COLO668 (cell line): ENCODE measurements around the gene ANAPC2.

Source experiments
- DNase-seq: peaks from one replicate; lab custom pipeline; 2025; ENCODE audit not compliant: unreplicated experiment; lab: John Stamatoyannopoulos, UW

The ANAPC2 gene

DNA sequence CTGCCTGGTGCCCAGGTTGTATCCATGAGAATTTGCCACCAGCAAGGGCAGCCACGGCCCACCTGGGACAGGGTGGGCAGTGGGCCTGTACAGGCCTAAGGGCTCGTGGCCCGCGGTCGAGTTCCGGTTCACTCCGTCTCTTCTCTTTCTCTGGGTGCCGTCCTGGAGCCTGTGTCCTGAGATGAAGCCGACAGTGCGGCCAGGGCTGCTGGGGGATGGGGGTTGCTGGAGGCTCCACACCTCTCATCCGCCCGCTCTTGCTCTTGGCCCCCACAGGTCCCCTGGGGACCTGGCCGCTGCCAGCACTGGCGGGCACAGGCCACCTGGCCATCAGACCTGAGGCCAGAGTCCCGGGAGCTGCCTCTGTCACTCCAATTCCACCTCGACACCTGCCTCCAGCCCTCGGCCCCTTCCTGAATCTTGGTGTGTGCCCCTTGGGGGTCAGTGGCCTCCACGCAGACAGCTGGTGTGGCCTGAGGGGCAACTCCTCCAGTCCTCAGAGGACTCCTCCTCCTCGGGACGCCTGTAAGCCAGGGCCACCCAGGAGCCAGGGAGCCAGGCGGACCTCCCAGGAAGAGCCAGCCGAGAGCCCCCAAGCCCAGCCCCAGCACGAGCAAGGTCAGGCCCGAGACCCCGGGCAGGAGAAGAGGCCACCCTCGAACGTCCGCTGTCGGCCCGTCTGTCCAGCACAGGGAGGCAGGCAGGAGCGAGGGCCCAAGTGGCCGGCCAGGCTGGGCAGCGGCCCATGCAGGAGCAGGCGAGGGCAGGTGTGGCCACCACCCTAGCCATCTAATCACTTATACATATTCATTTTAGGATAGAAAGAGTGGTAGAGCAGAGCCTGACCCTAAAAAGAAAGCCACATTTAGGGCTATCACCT lies 23.8 kb downstream of the ANAPC2 start:
- no peak for DNase-seq

DNA sequence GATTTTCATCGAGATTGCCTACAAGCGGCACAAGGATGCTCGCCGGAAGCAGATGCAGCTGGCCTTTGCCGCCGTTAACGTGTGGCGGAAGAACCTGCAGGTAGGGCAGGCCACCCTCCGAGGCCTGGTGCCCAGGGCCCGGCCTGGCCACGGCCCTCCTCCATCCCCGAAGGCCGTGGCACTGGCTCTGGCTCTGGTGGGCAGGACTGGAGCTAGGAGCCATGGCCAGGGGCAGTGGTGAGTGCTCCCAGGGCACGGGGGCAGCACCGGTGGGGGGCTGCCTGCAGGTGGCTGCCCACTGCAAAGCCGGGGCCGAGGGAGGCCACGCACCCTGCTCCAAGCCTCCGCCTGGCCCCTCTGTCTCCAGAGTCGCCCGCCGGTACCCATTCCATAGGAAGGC lies 24.6 kb downstream of the ANAPC2 start:
- no peak for DNase-seq

DNA sequence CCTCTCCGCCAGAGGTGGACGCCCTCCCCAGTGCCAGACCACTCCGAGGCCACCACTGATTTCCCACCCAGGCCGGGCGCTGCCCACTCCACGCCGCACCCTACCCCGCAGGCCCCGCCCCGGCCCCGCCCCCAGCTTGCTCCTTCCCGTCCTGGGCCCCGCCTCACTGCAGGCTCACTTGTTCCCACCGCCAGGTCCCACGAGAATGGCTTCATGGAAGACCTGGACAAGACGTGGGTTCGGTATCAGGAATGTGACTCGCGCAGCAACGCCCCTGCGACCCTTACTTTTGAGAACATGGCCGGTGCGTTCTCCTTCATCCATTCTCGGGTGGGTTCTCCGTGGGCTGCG lies 25.0 kb downstream of the ANAPC2 start:
- DNase-seq: no peak

DNA sequence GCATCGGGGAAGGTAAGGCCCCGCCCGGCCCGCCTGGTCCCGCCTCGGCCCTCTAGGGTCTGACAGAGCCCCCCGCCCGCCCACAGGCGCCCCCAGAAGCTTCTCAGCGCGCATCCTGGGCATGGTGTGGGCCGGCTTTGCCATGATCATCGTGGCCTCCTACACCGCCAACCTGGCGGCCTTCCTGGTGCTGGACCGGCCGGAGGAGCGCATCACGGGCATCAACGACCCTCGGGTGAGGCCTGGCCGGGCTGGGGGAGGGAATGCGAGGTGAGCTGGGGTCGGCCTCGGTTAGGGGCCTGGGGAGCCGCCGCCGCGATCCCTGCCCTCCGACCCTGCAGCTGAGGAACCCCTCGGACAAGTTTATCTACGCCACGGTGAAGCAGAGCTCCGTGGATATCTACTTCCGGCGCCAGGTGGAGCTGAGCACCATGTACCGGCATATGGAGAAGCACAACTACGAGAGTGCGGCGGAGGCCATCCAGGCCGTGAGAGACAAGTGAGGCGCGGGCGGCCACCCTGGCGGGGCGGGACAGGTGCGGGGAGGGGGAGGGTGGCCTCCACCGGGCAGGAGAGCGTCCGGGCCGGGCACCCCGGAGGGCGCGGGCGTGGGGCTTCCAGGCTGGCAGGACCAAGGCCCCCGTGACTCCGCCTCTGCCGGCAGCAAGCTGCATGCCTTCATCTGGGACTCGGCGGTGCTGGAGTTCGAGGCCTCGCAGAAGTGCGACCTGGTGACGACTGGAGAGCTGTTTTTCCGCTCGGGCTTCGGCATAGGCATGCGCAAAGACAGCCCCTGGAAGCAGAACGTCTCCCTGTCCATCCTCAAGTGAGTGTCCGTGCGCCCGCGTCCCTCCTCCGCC lies 25.6 kb downstream of the ANAPC2 start:
- peak; percentile 71 for DNase-seq

DNA sequence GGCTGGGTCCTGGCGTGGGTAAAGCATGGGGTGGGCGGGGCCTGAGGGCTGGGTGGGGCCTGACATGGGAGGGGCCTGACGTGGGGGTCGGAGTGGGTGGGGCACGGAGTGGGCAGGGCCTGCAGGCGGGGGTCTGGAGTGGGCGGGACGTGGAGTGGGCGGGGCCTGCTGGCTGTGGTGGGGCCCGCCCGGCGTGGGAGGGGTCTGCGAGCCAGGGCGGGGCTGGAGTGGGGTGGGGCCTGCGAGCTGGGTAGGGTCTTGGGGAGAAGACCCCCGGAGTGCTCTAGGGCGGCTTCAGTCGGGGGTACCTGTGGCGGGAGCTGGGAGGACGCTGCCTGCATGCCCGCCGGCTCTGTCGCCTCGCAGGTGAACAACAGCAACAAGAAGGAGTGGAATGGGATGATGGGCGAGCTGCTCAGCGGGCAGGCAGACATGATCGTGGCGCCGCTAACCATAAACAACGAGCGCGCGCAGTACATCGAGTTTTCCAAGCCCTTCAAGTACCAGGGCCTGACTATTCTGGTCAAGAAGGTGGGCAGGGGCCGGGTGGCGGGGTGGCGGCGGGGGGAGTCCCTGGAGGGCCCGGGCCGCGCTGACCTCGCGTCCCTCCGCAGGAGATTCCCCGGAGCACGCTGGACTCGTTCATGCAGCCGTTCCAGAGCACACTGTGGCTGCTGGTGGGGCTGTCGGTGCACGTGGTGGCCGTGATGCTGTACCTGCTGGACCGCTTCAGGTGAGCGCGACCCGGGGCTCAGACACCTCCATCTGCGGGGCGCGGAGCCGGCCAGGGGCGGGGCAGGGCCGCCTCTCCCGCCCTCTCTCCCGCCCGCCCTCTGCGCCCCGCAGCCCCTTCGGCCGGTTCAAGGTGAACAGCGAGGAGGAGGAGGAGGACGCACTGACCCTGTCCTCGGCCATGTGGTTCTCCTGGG lies 26.5 kb downstream of the ANAPC2 start:
- peak; percentile 60 for DNase-seq

DNA sequence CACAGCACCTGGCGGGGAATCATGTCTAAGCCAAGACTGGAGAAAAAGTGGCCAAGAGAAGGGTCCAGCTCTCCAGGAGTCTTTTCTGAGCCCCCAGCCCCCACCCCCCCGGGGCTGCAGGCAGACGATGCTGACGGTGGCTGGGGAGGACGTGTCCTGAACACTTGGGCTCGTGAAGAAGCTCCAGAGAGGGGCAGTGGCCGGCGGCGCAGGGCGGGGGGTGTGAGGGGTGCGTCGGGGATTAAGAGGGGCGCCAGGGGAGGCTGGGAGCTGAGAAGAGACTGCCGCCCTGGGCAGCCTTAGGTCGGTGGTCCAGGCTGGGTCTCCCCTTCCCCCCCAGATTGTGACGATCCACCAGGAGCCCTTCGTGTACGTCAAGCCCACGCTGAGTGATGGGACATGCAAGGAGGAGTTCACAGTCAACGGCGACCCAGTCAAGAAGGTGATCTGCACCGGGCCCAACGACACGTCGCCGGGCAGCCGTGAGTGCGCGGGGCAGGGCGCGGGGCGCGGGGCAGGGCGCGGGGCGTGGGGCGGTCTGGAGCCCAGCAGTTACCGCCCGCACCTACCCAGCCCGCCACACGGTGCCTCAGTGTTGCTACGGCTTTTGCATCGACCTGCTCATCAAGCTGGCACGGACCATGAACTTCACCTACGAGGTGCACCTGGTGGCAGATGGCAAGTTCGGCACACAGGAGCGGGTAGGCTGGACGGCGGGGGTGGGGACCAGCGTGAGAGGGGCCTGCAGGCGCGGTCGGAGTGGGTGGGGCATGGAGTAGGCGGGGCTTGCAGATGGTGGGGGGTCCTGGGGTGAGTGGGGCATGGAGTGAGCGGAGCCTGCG lies 27.4 kb downstream of the ANAPC2 start:
- peak; percentile 83 for DNase-seq

DNA sequence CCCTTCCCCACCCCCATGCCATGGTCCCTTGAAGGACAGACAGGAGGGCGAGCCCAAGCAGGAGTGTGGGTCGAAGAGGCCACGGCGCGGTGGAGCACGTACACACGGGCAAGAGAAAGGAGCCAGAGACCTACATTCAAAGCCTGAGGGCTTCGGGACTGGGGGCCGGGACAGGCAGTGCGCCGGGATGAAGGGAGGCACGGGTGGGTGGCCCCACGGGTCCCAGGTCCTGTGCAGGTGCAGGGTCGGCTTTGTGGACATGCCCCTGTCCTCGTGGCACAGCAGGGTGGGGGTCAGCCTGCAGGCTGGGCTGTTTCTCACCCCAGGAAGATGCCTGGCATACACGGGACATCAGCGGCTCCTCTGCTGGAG lies 28.3 kb downstream of the ANAPC2 start:
- no peak for DNase-seq

DNA sequence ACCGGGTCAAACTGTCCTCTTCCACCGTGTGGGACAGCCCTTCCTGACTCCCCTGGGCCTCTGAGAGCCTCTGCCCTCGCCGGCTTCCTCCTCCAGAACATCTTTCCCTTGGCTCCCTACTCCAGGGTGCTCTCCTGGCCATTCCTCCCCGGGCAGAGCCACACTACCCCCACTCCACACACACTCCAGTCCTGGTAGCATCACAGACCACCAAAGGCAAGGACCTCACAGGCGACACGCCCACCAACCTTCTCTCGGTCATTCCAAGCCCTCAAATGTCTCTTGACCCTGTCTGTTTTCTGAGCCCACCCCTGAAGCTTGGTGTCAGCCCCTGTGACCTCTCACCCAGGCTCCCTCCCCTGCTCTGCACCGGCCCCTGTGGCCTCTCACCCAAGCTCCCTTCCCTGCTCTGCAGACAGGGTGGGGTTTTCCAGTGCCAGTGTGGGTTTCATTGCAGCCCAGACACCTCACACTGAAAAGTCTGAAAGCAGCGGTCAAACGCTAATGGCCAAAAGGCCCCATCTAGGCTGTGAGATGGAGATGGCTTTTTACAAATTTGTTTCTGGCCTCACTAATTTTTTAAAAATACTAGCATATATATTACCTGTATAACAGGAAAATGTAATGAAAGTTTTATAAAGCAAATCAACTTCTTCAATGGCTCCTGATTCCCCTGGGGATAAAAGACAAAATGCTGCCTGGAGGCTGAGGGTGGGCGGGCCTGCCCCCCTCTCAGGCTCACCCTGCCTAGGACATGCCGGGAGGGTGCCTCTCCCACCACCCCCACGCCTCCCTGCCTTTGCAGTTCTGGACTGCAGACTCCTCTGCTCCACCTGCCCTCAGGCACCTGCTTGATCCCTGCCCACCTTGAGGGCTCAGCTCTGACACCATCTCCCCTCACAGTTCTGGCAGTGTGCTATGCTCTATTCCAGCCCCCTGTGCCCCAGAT lies 29.0 kb downstream of the ANAPC2 start:
- DNase-seq: no peak

DNA sequence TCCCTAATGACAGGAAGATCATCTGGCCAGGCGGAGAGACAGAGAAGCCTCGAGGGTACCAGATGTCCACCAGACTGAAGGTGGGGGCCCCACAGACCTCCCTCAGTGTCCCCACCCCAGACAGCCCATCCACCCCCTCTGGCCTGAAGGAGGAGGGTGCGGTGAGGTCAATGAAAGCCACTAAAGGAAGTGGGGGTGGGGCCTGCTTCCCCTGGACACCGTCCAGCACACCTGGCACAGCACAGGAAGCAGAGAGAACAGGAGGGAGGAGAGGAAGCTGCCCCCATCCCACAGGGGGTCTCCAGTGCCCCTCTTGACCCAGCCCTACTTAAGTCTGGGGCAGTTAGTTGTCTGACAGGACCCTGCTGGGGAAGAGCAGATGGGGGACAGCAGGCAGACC lies 29.7 kb downstream of the ANAPC2 start:
- DNase-seq: peak; percentile 41

DNA sequence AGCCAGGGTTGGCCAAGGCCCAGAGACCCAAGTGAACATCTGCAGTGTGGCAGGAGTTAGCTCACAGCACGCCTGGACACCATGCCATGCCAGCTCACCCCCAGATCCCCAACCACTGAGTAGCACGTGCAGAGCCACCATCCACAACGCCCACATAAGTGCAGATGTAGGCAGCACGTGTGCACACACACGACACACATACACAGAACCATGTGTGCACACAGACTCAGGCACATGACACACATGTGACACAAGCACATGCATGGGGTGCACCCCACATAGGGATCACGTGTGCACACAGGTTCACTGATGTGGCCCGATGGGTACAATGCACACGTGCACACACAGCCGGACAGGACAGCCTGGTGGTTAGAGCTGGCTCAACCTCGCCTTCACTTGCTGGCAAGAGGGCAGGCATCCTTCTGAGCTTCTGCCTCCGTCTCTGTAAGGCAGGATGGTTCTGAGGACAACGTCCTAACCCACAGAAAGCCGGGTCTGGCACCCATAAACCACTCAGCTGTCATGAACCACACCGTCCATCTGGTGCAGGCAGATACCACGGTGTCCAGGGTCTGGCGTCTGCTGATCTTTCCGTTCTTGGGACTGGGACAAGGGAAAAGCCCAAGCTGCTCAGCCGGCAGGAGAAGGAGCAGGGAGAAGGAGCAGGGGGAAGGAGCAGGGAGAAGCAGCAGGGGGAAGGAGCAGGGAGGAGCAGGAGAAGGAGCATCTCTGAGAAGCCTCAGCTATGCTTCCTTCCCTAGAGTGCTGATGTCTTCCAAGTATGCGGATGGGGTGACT lies 30.5 kb downstream of the ANAPC2 start:
- no peak for DNase-seq

DNA sequence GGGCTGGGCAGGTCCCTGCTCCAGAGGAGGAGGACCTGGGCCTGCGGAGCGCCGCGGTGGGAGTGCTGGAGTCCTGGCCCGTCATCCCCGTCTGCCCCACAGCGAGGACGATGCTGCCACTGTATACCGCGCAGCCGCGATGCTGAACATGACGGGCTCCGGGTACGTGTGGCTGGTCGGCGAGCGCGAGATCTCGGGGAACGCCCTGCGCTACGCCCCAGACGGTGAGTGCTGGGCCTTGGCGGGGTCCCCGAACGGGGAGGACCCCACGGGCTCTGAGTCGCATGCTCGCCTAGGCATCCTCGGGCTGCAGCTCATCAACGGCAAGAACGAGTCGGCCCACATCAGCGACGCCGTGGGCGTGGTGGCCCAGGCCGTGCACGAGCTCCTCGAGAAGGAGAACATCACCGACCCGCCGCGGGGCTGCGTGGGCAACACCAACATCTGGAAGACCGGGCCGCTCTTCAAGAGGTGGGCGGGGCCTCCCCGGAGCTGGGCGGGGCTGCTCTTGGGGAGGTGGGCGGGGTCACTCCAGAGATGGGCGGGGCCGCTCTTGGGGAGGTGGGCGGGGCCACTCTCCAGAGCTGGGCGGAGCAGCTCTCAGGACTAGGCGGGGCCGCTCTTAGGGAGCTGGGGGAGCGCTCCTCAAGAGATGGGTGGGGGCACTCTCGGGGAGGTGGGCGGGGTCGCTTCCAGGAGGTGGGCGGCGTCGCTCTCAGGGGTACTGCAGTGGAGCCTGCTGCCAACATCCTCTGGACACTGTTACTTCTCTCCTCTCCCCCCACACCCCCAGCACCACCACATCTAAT lies 31.6 kb downstream of the ANAPC2 start:
- peak; percentile 52 for DNase-seq

DNA sequence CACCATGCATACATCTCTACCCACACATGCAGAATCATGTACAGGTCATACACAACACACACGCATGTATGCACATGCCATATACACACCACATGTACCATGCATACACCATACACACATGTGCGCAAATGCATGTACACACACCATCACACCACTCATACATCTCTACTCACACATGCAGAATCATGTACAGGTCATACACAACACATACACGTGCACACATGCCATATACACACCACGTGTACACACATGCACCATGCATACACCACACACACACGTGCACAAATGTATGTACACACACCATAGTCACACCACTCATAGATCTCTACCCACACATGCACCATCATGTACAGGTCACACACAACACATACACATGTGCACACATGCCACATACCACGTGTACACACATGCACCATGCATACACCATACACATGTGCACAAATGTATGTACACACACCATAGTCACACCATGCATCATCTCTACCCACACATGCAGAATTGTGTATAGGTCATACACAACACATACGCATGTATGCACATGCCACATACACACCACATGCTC lies 35.4 kb downstream of the ANAPC2 start:
- DNase-seq: no peak

DNA sequence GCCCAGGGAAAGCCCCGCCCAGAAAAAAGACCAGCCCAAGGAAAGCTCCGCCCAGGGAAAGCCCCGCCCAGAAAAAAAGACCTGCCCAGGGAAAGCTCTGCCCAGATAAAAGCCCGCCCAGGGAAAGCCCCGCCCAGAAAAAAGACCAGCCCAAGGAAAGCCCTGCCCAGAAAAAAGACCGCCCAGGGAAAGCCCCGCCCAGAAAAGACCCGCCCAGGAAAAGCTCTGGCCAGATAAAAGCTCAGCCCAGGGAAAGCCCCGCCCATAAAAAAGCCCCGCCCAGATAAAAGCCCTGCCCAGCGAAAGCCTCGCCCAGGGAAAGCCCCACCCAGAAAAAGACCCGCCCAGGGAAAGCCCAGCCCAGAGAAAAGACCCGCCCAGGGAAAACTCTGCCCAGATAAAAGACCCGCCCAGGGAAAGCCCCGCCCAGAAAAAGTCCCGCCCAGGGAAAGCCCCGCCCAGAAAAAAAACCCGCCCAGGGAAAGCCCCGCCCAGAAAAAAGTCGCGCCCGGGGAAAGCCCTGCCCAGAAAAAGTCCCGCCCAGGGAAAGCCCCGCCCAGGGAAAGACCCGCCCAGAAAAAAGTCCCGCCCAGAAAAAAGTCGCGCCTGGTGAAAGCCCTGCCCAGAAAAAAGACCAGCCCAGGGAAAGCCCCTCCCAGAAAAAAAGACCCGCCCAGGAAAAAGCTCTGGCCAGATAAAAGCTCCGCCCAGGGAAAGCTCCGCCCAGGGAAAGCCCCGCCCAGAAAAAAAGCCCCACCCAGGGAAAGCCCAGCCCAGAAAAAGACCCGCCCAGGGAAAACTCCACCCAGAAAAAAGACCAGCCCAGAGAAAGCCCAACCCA lies 37.5 kb downstream of the ANAPC2 start:
- peak; percentile 82 for DNase-seq

DNA sequence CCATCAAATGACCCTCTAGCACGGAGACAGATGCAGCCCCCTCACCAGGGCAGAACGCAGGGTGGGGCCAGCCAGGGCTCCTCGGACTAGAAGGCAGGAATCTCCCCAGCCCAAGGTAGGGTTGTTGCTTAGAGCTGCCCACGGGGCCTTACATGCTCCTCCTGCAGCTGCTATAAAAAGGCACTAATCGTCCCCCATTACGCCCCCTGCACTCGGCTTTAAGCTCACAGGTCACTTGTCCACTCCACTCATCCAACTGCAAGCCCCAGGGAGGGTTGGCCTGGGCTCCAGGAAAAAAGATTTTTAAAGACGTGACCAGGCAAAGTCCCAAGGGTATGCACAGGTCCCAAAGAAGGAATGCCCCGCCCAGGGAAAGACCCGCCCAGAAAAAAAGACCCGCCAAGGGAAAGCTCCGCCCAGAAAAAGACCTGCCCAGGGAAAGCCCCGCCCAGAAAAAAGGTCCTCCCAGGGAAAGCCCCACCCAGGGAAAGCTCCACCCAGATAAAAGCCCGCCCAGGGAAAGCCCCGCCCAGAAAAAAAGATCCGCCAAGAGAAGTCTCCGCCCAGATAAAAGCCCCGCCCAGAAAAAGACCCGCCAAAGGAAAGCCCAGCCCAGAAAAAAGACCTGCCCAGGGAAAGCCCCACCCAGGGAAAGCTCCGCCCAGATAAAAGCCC lies 38.3 kb downstream of the ANAPC2 start:
- peak; percentile 81 for DNase-seq

DNA sequence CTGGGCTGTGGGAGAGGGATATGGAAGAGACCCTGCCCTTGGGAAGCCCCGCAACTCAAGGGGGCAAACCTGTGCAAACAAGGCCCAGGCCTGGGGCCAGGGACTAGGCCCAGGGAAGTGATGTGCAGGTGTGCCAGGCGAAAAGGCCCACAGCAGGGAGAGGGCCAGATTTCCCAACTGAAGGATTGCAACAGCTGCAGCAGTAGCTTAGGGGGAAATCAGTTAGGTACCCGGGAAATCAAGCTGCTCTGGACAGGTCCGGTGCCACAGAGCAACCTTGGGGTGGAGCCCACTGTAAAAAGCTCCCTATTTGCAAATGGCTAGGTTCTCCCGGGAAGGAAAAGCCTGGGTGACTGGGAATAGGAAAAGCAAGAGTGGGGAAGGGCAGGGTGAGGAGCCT lies 39.0 kb downstream of the ANAPC2 start:
- DNase-seq: no peak

DNA sequence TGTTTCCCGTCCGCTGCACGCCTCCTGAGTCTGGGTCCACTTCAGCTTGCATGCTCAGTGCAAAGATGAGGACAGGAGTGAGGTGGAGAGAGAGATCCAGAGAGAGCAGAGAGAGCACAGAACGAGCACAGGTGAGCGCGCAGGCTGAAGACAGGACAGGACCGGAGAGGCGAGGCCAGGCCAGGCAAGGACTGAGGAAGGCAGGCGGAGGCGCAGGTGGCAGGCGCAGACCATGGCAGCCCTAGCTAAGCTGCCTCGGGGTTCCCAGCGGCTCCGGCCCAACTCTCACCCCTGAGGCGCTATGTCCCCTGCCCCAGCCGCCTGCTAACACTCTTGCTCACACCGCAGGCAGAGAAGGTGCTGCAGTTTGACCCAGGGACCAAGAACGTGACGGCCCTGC lies 39.7 kb downstream of the ANAPC2 start:
- DNase-seq: no peak
